Measurements from ENCODE around the gene MYO9A. TPM values are rescaled to one million over a fixed set of nuclear protein-coding genes. Genes with fewer than 3 reads are reported as not detected.

MYO9A gene
- total and polyA plus RNA-seq, 3 experiments from 2014 or later: 20.3 to 22.2 (median 22.0) TPM

DNA sequence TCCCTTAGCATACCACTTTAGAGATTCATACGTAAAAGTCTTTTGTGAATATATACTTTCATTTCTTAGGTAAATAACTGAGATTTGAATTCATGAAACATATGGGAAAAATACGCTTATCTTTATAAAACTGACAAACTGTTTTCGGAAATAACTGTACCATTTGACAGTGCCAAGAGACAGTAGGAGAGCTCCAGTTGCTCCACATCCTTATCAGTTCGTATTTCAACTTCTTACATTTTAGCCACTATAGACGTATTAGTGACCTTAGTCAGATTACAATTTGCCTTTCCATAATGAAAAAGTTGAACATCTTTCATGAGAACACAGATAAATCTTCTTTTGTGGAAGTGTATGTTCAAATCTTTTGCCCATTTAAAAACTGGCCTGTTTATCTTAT is 174.1 kb downstream of the MYO9A start:
- CTCF ChIA-PET: no interaction called here
- Histone ChIP-seq H3K27ac (ENCODE audit: low read depth, low read length) (no peak overlapping the region), H3K36me3 (ENCODE audit: insufficient read depth, low read length) (no peaks in the 10 kb centered on the region), H3K4me3 (ENCODE audit: low read length) (no peak overlapping the region), H3K9me3 (ENCODE audit: low read length) (no peaks in the 10 kb centered on the region), H3K27me3 (ENCODE audit: insufficient read depth, low read length, poor library complexity, severe bottlenecking) (no peaks in the 10 kb centered on the region), H3K4me1 (ENCODE audit: insufficient read depth, low read length) (no peaks in the 10 kb centered on the region)
- Mint-ChIP-seq H3K36me3 (peaks cover 0 to 11% (median 3%) of the 10 kb centered on the region in 3 donors), H3K27ac (no peak overlapping the region), H3K9me3 (no peaks in the 10 kb centered on the region), H3K27me3 (no peaks in the 10 kb centered on the region), H3K4me3 (no peak overlapping the region), H3K4me1 (no peaks in the 10 kb centered on the region)
- no peak for DNase-seq
- POLR2A ChIA-PET: no interaction called here

DNA sequence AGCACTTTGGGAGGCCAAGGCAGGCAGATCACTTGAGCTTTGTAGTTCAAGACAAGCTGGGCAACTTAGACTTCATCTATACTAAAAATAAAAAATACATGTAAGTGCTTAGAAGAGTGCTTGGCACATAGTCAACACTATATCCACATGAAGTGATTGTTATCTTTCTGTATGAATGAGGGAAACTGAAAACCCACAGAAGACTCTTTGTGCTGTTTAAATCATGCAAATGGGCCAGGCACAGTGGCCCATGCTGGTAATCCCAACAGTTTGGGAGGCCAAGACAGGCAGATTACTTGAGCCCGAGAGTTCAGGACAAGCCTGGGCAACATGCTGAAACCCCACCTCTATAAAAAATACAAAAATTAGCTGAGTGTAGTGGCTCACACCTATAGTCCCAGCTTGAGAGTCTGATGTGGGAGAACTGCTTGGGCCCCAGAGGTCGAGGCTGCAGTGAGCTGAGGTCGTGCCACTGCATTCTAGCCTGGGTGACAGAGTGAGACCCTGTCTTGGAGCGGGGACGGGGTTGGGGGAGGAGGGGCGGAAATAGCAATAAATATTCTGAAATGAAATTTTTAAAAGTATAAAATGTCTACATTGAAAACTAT is 177.9 kb downstream of the MYO9A start:
- H3K4me3 Mint-ChIP-seq: no peak overlapping the region
- H3K4me1 Mint-ChIP-seq: no peaks in the 10 kb centered on the region
- Histone ChIP-seq H3K36me3 (ENCODE audit: insufficient read depth, low read length) (no peaks in the 10 kb centered on the region), H3K9me3 (ENCODE audit: low read length) (no peaks in the 10 kb centered on the region), H3K27me3 (ENCODE audit: insufficient read depth, low read length, poor library complexity, severe bottlenecking) (no peaks in the 10 kb centered on the region), H3K4me1 (ENCODE audit: insufficient read depth, low read length) (no peaks in the 10 kb centered on the region), H3K27ac (ENCODE audit: low read depth, low read length) (no peak overlapping the region), H3K4me3 (ENCODE audit: low read length) (no peak overlapping the region)
- no peak overlapping the region for H3K27ac Mint-ChIP-seq
- ChIA-PET POLR2A (no interaction called here), CTCF (no interaction called here)
- peaks cover 18 to 25% (median 19%) of the 10 kb centered on the region in 3 donors for H3K36me3 Mint-ChIP-seq
- H3K27me3 Mint-ChIP-seq: no peaks in the 10 kb centered on the region
- no peaks in the 10 kb centered on the region for H3K9me3 Mint-ChIP-seq
- no peak for DNase-seq

DNA sequence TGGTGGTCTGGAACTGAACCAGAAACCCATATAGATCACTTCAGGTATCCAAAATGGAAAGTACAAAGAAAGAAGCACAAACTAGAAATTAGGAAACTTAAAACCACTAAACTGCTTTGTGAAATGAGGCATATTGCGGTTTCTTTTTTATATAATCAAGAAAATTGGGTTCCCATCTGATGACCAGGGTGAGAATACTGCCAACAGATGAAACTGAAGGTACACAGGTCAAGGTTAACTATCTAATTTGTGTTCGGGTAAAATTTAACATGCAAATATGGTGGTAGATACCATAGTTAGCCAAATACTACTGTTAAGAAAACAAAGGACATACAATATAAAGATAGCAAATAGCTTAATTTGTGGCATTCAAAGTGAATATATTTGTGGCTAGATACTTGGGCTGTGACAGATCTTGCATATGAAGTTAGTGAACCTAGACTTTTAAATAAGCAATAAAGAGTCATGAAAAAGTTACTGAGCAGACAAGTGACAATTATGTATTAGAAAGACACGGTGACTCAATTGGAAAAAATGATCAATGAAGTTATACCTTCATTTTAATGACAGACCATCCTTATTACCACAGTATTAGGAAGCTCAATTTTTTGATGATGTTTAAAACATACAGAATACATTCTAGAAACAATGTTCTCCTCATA is 180.2 kb downstream of the MYO9A start:
- H3K4me1 ChIP-seq (ENCODE audit: insufficient read depth, low read length): no peaks in the 10 kb centered on the region
- no peaks in the 10 kb centered on the region for H3K27me3 Mint-ChIP-seq
- CTCF ChIA-PET: no interaction called here
- no peak overlapping the region for H3K4me3 Mint-ChIP-seq
- H3K27ac Mint-ChIP-seq: no peak overlapping the region
- peaks cover 0 to 6% (median under 1%) of the 10 kb centered on the region in 5 donors for H3K9me3 Mint-ChIP-seq
- peaks cover 6% of the 10 kb centered on the region for H3K36me3 ChIP-seq (ENCODE audit: insufficient read depth, low read length)
- H3K36me3 Mint-ChIP-seq: peaks cover 37 to 47% (median 41%) of the 10 kb centered on the region in 3 donors
- POLR2A ChIA-PET: no interaction called here
- no peaks in the 10 kb centered on the region for H3K4me1 Mint-ChIP-seq
- no peak for DNase-seq
- H3K27ac ChIP-seq (ENCODE audit: low read depth, low read length): no peak overlapping the region
- H3K9me3 ChIP-seq (ENCODE audit: low read length): no peaks in the 10 kb centered on the region
- no peaks in the 10 kb centered on the region for H3K27me3 ChIP-seq (ENCODE audit: insufficient read depth, low read length, poor library complexity, severe bottlenecking)
- H3K4me3 ChIP-seq (ENCODE audit: low read length): no peak overlapping the region

DNA sequence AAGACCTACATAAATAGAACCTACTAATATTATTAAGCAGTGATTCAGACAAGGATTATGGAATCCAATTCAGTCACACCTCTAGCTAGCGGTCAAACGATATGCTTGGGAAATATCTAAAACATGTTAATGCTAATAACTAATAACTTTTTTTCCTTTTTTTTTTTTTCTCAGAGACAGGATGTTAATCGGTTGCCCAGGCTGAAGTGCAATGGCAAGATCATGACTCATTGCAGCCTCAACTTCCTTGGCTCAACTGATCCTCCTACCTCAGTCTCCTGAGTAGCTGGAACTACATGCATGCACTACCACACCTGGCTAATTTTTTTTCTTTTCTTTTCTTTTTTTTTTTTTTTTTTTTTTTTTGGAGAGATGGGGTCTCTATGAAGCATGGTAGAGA is 183.5 kb downstream of the MYO9A start:
- CTCF ChIA-PET: no interaction called here
- no peak overlapping the region for H3K4me3 ChIP-seq (ENCODE audit: low read length)
- peaks cover 49 to 77% (median 73%) of the 10 kb centered on the region in 3 donors for H3K36me3 Mint-ChIP-seq
- no peaks in the 10 kb centered on the region for H3K27me3 Mint-ChIP-seq
- H3K27ac Mint-ChIP-seq: no peak overlapping the region
- peaks cover 16 to 35% (median 24%) of the 10 kb centered on the region in 5 donors for H3K9me3 Mint-ChIP-seq
- H3K4me1 Mint-ChIP-seq: no peaks in the 10 kb centered on the region
- no peak overlapping the region for H3K4me3 Mint-ChIP-seq
- H3K9me3 ChIP-seq (ENCODE audit: low read length): peaks cover 12% of the 10 kb centered on the region
- peaks cover 15% of the 10 kb centered on the region for H3K36me3 ChIP-seq (ENCODE audit: insufficient read depth, low read length)
- DNase-seq: no peak
- no peaks in the 10 kb centered on the region for H3K27me3 ChIP-seq (ENCODE audit: insufficient read depth, low read length, poor library complexity, severe bottlenecking)
- no peak overlapping the region for H3K27ac ChIP-seq (ENCODE audit: low read depth, low read length)
- H3K4me1 ChIP-seq (ENCODE audit: insufficient read depth, low read length): no peaks in the 10 kb centered on the region
- POLR2A ChIA-PET: no interaction called here

DNA sequence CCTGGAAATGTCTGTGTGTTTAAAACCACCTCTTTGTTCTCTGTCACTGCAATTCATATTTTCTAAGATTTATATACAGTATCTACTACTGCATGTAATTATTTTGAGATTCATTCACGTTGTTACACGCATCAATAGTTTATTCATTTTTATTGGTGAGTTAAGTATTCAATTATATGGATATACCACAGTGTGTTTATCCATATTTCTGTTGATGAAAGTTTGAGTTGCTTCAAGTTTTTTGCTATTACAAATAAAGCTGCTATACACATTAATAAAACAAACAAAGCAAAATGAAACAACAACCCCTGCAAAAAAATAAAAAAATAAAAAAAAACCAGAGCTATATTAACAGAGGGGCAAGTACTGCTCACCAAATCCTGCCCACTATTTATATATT is 185.3 kb downstream of the MYO9A start:
- peaks cover 46 to 75% (median 72%) of the 10 kb centered on the region in 3 donors for H3K36me3 Mint-ChIP-seq
- H3K27me3 Mint-ChIP-seq: no peaks in the 10 kb centered on the region
- no peak overlapping the region for H3K4me3 ChIP-seq (ENCODE audit: low read length)
- H3K27ac ChIP-seq (ENCODE audit: low read depth, low read length): no peak overlapping the region
- H3K4me1 Mint-ChIP-seq: no peaks in the 10 kb centered on the region
- H3K36me3 ChIP-seq (ENCODE audit: insufficient read depth, low read length): peaks cover 15% of the 10 kb centered on the region
- ChIA-PET CTCF (no interaction called here), POLR2A (no interaction called here)
- no peaks in the 10 kb centered on the region for H3K4me1 ChIP-seq (ENCODE audit: insufficient read depth, low read length)
- H3K9me3 ChIP-seq (ENCODE audit: low read length): peaks cover 12% of the 10 kb centered on the region
- no peaks in the 10 kb centered on the region for H3K27me3 ChIP-seq (ENCODE audit: insufficient read depth, low read length, poor library complexity, severe bottlenecking)
- H3K9me3 Mint-ChIP-seq: peaks cover 16 to 35% (median 24%) of the 10 kb centered on the region in 5 donors
- H3K4me3 Mint-ChIP-seq: no peak overlapping the region
- no peak overlapping the region for H3K27ac Mint-ChIP-seq
- no peak for DNase-seq

DNA sequence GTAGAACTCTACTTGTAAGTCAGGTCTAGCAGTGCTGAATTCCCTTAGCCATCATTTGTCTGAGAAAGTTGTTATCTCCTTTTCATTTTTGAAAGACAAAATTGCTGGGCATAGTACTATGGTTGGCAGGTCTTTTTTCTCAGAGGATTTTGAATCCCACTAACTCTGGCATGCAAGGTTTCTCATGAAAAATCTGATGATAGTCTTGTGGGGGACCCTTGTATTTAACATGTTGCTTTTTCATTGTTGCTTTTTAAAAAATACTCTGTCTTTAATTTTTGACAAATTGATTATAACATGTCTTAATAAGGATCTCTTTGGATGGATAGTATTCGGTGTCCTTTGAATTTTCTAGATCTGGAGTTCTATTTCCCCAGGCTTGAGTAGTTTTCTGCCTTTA is 186.7 kb downstream of the MYO9A start:
- H3K4me1 ChIP-seq (ENCODE audit: insufficient read depth, low read length): no peaks in the 10 kb centered on the region
- H3K27me3 Mint-ChIP-seq: no peaks in the 10 kb centered on the region
- H3K4me3 ChIP-seq (ENCODE audit: low read length): no peak overlapping the region
- no peaks in the 10 kb centered on the region for H3K4me1 Mint-ChIP-seq
- H3K9me3 Mint-ChIP-seq: peaks cover 16 to 35% (median 24%) of the 10 kb centered on the region in 5 donors
- DNase-seq: no peak
- peaks cover 15% of the 10 kb centered on the region for H3K36me3 ChIP-seq (ENCODE audit: insufficient read depth, low read length)
- H3K27me3 ChIP-seq (ENCODE audit: insufficient read depth, low read length, poor library complexity, severe bottlenecking): no peaks in the 10 kb centered on the region
- POLR2A ChIA-PET: no interaction called here
- peaks cover 12% of the 10 kb centered on the region for H3K9me3 ChIP-seq (ENCODE audit: low read length)
- H3K36me3 Mint-ChIP-seq: peaks cover 47 to 75% (median 62%) of the 10 kb centered on the region in 3 donors
- CTCF ChIA-PET: no interaction called here
- no peak overlapping the region for H3K27ac ChIP-seq (ENCODE audit: low read depth, low read length)
- H3K4me3 Mint-ChIP-seq: no peak overlapping the region
- no peak overlapping the region for H3K27ac Mint-ChIP-seq

DNA sequence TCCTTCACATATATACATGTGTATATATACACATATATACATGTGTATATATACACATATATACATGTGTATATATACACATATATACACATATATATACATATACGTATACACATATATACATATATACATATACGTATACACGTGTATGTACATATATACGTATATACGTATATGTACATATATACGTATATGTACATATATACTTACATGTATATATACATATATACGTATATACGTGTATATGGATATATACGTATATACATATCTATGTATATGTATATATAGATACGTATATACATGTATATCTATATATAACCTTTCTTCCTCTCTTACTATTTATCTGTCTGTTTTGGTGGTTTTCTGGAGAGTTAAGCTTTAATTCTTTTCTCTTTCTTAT is 192.8 kb downstream of the MYO9A start:
- CTCF ChIA-PET: no interaction called here
- no peaks in the 10 kb centered on the region for H3K27me3 ChIP-seq (ENCODE audit: insufficient read depth, low read length, poor library complexity, severe bottlenecking)
- no peak overlapping the region for H3K27ac Mint-ChIP-seq
- no peak overlapping the region for H3K27ac ChIP-seq (ENCODE audit: low read depth, low read length)
- no peaks in the 10 kb centered on the region for H3K9me3 ChIP-seq (ENCODE audit: low read length)
- DNase-seq: no peak
- no peaks in the 10 kb centered on the region for H3K27me3 Mint-ChIP-seq
- H3K4me3 Mint-ChIP-seq: no peak overlapping the region
- no peaks in the 10 kb centered on the region for H3K36me3 ChIP-seq (ENCODE audit: insufficient read depth, low read length)
- peaks cover 7 to 17% (median 7%) of the 10 kb centered on the region in 3 donors for H3K36me3 Mint-ChIP-seq
- no peak overlapping the region for H3K4me3 ChIP-seq (ENCODE audit: low read length)
- POLR2A ChIA-PET: no interaction called here
- H3K4me1 ChIP-seq (ENCODE audit: insufficient read depth, low read length): no peaks in the 10 kb centered on the region
- no peaks in the 10 kb centered on the region for H3K4me1 Mint-ChIP-seq
- H3K9me3 Mint-ChIP-seq: peaks cover 0 to 4% (median 3%) of the 10 kb centered on the region in 5 donors

DNA sequence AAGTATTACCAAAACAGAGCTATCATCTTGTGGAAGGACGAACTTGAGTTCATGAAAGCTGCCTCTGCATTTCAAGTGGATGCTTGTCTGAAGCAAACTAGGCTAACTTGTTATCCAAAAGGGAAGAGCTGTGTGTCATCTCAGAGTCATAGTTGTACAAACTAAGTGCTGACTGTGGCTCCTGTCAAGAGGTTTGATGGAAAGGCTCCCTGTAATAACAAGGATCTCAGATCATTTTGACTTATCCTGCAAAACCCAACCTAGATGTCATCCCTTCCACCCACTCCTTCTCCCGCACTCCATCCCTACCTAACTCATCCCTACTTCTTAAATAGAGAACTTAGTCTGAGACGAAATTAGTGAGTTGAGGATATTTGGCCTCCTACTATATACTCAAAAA is 196.8 kb downstream of the MYO9A start:
- Histone ChIP-seq H3K4me1 (ENCODE audit: insufficient read depth, low read length) (no peaks in the 10 kb centered on the region), H3K36me3 (ENCODE audit: insufficient read depth, low read length) (no peaks in the 10 kb centered on the region), H3K9me3 (ENCODE audit: low read length) (no peaks in the 10 kb centered on the region), H3K4me3 (ENCODE audit: low read length) (no peak overlapping the region), H3K27ac (ENCODE audit: low read depth, low read length) (no peak overlapping the region), H3K27me3 (ENCODE audit: insufficient read depth, low read length, poor library complexity, severe bottlenecking) (no peaks in the 10 kb centered on the region)
- H3K27ac Mint-ChIP-seq: no peak overlapping the region
- CTCF ChIA-PET: no interaction called here
- DNase-seq: no peak
- no peaks in the 10 kb centered on the region for H3K27me3 Mint-ChIP-seq
- POLR2A ChIA-PET: no interaction called here
- no peak overlapping the region for H3K4me3 Mint-ChIP-seq
- H3K9me3 Mint-ChIP-seq: no peaks in the 10 kb centered on the region
- H3K36me3 Mint-ChIP-seq: peaks cover 3 to 13% (median 4%) of the 10 kb centered on the region in 3 donors
- no peaks in the 10 kb centered on the region for H3K4me1 Mint-ChIP-seq
